Lower leg skin (tissue), 3 donors: ENCODE data around the gene SLC52A1.

Source experiments
- POLR2A ChIP-seq, 2 donors: fragments of 450-650 bp; IDR thresholded peaks; one replicate each; pipeline ENCODE4 v1.6.1; 2016 to 2017; ENCODE audit warnings: antibody characterized with exemption in 2 of 2, mild to moderate bottlenecking in 1 of 2, moderate library complexity in 1 of 2
- TF ChIP-seq, protein P1 (sequence below), 3 donors: fragments of 450-650 bp; IDR thresholded peaks; one replicate each; pipeline ENCODE4 v1.5.1; 2016; ENCODE audit warnings: antibody characterized with exemption in 3 of 3, mild to moderate bottlenecking in 3 of 3, moderate library complexity in 2 of 3

DNA sequence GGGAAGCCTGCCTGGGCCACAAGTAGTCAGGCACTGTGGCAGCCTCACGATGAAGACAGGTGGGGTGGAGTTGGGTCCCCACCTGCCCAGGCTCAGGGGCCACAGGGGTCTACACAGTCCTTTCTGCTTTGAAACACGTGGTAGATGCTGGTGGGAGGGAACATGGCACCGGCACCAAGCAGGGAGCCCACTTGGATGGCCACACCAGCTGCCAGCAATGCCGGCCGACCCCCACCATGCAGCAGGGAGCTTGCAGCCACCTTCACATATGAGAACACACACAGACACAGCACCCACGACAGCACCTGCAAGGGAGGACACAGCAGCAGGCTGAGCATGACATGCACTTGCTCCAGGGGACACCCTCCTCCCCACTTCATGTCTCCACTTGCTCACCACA, 2.4 kb downstream of the SLC52A1 start:
- TF ChIP-seq, protein P1, sequence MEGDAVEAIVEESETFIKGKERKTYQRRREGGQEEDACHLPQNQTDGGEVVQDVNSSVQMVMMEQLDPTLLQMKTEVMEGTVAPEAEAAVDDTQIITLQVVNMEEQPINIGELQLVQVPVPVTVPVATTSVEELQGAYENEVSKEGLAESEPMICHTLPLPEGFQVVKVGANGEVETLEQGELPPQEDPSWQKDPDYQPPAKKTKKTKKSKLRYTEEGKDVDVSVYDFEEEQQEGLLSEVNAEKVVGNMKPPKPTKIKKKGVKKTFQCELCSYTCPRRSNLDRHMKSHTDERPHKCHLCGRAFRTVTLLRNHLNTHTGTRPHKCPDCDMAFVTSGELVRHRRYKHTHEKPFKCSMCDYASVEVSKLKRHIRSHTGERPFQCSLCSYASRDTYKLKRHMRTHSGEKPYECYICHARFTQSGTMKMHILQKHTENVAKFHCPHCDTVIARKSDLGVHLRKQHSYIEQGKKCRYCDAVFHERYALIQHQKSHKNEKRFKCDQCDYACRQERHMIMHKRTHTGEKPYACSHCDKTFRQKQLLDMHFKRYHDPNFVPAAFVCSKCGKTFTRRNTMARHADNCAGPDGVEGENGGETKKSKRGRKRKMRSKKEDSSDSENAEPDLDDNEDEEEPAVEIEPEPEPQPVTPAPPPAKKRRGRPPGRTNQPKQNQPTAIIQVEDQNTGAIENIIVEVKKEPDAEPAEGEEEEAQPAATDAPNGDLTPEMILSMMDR (IDR thresholded peaks at IDR 0.05) = no peak
- no peak for TF ChIP-seq POLR2A (IDR thresholded peaks at IDR 0.05)
